GM21423 (cell line): ENCODE measurements around the gene SYPL1.
A peak's percentile ranks its signal among the peaks of the same experiment; 100 is the strongest.
"Not testable (repeated sequence)": the region's sequence is repeated elsewhere in the genome, so short reads cannot be mapped to it uniquely, and the experiment has no call there.

Experiments used
- ATAC-seq: cut with Tn5 transposase; IDR thresholded peaks from one replicate; pipeline ENCODE4 v1.9.1; 2021; ENCODE audit warnings: mild to moderate bottlenecking, moderate library complexity; ENCODE audit not compliant: unreplicated experiment

Gene SYPL1

DNA sequence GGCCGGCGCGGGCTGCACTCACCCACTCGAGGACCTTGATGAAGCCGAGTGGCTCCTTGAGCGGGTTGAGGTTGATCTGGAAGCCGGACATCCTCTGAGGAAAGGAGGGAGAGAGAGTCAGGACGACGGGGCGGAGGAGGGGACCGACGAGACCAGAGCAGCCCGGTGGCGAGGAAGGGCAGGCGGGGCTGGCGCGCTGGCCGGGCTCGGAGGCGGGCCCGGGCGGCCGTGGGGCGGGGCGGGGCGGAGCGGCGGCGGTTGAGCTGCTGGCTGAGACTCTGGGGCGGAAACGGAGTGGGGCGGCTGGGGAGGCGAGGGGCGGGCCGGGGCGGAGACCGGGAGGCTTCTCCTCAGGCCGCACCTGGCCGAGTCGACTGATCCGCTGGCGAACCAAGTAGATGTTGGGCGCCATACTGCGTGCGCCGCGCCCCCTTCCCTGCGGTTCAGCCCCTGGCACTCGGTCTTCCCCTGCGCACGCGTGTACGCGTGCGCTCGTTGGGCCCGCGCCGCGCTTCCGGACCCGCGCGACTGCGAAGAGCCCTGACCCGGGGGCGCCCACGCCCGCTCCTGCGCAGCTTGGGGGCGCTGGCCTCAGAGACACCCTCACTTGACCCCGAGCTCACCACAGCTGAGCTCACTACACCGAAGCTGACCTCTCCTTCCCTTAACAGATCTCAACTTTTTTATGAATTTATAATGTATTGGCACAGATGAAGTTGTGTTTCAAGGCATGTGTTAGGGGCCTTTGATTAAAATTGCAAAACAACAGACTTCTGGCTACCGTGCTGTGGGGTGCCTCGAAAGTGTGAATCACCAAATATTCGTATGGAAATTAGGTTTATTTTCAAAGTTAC lies at the start of gene SYPL1:
SYPL1 (minus strand) TSS at position 195 of the 854 bp plus-strand sequence; CDS start at position 91, 104 bp downstream.
- peak; percentile 77 for ATAC-seq

DNA sequence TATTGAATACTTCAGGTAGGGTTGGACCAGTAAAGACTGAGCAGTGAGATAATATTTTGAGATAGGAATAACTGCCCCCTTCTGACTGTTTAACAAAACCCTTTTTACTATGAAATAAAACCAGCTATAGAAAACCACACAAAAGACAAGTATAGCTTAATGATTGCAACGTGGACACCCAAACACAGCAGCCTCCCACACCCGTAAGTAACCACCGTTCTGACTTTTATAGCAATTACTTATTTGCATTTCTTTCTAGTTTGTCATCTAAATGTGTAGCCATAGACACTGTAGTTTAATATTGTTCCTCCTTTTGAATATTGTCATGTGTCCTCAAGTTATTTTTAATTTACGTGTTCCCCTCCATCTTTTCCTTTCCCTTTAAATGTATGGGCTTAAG lies 42.9 kb upstream of the SYPL1 start:
- ATAC-seq = no peak

DNA sequence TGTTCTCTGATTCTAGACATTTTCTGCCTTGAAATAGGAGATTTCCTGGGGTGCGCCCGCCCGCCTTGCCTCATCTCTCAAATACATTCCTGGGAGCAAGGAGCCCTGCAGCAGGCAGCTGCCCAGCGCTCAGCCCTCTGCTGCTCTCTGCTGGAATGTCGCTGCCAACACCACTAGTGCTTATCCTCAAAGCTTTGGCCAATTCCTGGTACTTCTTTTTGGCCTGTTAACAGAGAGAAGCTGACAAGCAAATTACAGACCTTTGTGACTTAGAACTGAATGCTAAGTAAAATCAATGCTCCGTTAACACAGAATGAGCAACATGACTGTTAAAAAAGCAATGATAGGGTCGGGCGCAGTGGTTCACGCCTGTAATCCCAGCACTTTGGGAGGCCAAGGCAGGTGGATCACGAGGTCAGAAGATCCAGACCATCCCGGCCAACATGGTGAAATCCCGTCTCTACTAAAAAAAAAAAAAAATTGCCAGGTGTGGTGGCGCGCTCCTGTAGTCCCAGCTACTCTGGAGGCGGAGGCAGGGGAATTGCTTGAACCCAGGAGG lies 41.9 kb upstream of the SYPL1 start:
- ATAC-seq = peak; percentile 81

DNA sequence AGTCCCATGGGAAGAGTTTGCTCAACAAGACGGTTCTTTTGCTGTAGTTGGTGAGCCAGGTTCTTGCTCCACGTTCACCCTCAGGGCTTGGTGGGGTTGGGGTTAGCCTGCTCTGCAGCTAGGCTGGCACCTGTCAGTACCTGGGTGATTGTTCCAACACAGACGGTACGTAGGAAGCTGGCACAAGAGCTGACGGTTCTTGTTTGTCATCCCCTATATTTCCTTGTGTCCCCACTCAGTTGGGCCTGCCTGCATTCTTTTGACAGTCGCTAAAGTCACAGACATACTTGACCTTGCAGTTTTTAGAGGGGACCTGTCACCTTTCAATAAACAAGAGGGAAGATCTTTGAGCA lies 40.2 kb upstream of the SYPL1 start:
- no peak for ATAC-seq

DNA sequence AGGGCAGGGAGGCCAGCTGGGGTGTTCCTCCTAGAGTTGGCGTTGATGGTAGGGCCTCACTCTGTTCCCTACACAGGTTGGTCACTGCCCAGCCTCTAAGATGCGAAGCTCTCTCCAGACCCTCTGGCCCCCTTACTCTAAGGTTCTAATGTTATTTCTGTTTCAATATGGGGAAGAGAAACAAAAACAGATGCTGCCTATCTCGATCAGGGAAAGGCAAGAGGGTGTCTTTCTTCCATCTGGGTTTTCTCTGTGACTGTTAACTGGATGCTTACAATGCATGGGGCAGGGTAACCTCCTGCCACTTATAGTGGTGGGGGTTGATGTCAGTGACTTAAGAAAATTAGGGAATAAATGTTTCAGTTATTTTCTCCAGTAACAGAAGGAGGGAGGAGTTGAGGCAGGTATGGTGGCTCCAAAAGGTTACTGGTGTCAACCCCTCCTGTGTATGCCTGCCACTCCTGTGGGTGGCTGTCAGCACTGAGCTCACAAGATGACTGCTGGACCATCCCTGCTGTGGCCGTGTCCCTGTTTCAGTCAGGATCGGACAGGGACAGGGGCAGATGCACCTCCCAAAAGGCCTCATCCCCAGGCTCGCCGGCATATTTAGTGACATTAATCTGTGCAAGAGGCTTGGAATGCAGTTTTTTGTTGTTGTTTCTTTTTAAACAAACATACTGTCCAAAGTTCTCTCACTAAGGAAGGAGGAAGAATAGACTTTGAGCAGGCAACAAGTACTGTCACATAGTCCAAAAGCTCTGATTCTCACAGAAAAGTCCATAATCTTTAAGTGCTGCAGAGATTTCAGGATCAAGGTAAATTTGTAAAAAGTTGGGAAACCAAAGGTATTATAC lies 39.6 kb upstream of the SYPL1 start:
- ATAC-seq = no peak

DNA sequence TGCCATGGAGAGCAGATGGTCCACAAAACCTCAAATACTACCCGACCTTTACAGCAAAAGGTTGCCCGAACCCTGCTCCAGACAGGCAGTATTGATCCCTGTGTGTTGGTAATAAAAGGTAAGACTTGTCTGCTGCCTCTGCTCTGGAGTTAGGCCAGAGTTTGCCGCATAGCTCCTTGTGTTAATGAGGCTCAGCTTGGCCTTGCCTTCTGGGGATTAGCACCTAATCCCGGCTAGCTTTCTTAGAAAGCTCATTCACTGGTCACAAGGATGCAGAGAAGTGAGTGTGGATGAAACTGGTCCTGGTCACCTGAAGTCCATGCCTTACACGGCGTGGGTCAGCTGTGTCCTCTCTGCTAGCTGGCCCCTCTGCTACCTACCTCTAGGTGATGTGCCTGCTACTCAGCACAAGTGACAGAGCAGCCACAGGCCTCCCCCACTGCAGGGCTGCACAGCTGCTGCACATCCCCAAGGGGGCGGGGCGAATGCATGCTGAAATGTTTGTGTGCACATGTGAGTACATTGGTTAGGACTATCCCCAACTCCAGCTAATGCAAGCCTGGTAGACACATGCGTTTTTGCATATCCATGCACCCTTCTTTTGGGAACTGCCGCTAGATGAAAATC lies 31.7 kb upstream of the SYPL1 start:
- no peak for ATAC-seq

DNA sequence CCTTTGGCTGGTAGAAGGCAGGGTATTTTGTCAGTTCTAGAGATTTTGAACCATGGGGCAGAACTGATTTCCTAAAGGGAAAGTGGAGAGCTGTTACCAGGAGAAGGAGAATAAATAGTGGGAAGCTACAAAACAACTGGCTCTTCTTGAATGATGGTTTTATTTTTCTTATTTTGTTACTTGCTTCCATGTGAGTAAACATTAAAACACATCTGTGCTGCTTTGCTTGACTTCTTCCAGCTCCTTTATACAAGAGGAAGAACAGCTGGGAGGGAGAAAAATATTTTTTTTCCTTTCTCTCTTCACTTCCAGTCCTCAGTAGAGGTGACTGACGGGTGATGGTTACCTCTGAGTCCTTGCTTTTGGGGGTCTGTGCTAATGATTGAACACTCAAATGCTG lies 30.0 kb upstream of the SYPL1 start:
- ATAC-seq = no peak

DNA sequence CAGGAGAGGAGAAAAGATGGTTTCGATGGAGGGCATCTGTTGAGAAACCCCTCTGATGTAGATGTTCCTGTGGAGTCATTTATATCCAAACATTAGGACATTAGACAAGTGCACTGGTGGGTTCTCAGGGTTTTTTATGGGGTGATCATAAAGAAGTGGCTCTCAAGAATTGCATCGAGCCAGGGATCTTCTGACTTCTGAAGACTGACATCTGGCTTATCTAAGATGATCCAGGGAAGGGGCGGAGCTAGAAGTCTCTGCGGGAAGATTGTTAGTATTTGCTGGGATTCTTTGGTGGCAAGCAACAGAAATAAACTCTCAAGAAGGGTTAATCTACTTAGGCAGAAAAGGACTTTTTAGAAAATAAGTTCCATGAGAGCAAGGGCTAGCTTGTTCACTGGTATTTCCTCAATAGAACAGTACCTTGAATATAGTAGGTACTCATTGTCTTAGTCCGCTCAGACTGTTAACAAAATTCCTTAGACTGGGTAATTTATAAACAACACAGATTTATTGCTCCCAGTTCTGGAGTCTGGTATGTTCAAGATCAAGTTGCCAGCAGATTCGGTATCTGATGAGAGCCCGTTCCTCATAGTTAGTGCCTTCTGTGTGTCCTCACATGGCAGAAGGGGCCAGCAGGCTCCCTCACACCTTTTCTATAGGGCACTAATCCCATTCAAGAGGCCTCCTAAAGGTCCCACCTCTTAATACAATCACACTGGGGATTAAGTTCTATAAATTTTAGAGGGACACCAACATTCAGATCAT lies 28.5 kb upstream of the SYPL1 start:
- no peak for ATAC-seq

DNA sequence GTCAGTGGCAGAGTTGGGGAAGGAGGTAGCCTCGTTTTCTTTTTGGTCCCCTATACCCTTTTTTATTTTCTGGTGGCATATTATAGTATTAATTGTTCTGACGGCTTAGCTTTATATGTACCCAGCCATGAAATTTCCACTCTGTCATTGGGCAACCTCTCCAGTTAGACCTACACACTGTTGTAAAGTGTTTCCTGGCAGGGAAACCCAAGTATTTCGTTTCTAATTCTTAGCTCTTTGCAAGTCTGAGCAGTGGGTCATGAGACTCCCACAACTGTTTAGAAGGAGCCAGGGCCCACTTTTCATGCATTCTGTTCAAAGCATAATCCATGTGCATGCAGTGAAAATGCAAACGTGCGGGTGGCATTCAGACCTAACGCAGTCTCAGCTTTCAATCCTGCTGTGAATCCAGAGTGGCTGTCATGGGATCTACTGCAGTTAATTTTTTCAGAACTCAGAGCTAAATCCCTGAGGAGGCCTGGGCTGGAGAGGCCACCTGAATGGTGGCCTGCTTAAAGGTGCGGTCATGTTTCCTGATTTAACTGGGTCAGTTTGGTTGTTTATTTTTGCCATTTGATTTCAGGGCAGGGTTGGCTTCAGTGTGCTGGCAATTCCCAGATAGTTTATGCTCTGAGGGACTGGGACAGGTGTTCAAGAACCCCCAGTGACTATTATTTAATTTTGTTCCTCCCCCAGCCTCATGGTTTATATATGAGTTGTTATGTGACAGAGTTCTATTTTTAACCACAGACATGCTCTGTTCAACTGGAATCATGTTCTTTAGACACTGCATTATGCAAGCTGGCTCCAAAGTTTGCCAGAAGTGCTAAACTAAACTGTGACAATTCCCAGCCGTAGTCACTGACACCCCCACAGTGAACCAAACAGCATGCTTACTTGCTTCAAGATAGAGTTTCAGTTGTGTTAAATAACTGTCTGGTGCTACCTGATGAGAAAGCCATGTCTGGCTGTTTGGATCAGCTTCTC lies 27.4 kb upstream of the SYPL1 start:
- no peak for ATAC-seq

DNA sequence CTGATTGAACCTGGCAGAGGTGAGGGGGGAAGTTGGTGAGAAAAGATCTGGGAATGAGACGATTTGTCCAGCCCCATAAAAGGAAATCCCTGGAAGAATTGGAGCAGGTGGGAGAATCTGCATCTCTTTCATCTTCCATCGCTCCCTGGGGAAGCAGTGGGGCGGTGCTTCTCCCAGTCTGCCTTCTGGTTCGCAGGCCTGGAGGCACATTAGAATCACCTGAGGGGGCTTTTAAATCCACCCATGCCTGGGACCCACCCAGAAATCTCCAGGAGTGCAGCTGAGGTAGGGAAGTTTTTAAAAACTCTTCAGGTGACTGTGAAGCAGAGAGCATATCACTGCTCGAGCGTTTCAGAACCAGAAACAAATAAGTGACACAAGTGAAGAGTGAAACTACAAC lies 26.7 kb upstream of the SYPL1 start:
- no peak for ATAC-seq

DNA sequence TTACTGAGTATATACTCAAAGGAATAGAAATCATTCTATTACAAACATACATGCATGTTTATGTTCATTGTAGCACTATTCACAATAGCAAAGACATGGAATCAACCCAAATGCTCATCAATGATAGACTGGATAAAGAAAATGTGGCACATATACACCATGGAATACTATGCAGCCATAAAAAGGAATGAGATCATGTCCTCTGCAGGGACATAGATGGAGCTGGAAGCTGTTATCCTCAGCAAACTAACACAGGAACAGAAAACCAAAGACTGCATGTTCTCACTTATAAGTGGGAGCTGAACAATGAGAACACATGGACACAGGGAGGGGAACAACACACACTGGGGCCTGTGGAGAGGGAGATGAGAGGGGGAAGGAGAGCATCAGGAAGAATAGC lies 26.1 kb upstream of the SYPL1 start:
- not testable (repeated sequence) for ATAC-seq

DNA sequence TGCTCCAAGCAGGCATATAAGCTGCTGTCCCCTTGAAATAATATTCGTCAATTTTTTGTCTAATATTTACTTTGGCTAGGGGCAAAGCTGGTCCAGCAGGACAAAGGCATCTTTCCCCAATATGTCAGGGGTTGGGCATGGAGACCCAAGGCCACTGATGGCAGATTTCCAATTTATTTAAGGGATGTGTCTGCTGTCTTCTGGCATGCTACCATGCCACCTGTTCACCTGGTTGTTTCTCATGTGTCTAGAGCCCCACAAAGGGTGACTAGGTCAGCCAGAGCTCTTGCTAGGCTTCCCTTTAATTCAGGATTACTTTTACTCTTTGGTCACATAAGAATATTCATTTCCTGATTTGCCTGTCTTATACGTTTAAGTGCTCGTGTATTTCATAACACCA lies 22.1 kb upstream of the SYPL1 start:
- no peak for ATAC-seq

DNA sequence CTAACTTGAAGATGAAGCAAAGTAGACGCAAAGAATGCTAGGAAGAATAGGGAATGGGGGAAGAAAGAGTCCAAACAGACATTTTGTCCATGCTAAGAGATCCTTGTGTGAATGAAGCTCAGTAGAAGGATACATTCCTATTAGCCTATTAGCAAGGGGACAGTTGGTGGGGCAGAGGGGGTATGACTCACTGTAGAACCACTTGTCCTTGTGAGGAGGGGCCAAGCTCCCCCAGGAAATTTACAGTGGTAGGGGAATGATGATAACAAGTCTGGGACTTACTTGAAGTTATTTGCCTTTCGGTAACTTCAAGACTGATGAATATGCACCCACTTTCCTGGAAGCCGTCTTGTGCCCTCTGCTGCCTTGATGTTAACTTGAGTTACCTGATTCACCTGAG lies 17.2 kb upstream of the SYPL1 start:
- no peak for ATAC-seq

DNA sequence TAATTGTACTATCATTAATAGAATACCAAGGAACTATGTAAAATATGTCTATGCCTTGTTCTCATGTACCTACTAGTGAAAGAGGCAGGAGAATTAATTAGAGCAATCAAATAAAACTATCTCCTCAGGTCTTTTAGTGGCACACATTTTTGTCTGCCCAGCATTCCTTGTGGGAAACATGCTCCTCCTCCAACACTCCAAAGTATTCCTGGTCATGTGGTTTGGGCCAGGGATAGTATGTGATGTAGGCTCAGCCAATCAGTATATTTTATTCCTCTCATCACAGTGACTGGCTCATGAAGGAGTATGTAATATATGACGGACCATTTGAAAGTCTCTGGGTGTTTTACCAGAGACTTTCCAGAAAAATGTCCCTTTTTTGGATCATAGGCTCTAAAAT lies 16.7 kb upstream of the SYPL1 start:
- ATAC-seq = no peak

DNA sequence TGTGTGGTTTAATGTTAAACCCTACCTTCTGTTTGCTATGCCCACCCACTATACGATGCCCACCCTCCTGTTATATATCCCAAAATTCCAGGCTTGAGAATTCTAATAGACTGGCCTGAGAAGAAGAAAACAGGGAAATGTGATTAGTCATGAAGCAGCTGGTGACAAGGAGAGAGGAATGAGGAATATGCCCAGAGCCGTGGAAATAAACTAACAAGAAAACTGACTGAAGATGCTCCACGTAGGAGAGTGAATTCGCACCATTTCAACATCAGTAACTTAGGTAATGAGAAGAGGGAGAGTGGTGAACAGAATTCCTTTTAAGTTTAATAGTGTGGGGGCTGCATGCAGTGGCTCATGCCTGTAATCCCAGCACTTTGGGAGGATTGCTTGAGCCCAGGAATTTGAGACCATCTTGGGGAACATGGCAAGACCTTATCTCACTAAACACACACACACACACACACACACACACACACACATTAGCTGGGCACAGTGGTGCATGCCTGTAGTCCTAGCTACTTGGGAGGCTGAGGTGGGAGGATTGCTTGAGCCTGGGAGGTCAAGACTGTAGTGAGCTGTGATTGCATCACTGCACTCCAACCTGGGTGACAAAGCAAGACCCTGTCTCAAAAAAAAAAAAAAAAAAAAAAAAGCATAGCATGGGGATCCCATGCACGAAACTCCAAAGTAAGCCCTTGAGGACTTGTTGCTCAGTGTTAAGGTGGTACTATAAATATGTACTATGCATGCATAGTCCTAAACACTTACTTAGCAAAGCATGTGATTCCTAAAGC lies 16.1 kb upstream of the SYPL1 start:
- no peak for ATAC-seq

DNA sequence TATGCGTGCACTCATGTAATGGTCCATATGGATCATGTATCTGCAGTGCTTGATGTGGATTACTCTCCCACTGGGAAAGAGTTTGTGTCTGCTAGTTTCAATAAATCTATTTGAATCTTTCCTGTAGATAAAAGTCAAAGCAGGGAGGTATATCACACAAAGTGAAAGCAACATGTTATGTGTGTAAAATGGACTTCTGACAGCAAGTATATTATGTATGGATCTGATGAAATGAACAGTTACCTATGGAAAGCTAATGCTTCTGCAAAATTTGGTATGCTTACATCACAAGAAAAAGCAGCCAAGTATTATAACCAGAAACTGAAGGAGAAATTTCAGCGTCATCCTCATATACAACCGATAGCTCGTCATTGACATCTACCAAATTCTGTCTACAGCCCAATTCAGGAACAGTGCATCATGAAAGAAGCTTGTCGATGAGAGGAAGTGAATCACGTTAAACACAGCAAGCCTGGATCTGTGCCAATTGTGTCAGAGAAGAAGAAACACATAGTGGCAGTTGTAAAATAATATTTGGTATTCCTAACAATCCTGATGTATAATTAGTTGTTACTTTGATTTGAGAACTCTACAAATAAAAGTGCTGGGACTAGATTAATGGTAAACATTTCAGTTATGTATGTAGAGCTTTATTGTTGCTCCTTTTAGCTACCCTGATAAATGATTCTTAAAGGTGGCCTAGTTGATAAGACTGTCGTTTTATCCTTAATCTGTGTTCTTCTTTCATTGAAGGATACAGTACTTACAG lies 14.2 kb upstream of the SYPL1 start:
- no peak for ATAC-seq

DNA sequence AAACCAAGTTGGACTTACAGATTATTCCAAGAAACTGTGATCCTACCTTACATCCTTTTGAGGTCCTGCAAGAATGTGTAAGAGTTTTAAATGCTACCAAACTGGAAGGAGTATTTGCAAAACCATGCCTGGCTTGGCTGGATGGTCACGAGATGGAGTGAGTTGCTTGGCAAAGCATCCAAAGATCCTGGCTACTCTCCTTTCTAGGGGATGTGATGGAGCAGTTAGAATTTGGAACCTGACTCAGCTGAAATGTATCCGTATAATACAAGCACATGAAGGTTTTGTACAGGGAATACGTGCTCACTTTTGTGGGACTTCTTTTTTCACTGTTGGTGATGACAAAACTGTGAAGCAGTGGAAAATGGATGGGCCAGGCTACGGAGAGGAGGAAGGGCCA lies 13.3 kb upstream of the SYPL1 start:
- no peak for ATAC-seq

DNA sequence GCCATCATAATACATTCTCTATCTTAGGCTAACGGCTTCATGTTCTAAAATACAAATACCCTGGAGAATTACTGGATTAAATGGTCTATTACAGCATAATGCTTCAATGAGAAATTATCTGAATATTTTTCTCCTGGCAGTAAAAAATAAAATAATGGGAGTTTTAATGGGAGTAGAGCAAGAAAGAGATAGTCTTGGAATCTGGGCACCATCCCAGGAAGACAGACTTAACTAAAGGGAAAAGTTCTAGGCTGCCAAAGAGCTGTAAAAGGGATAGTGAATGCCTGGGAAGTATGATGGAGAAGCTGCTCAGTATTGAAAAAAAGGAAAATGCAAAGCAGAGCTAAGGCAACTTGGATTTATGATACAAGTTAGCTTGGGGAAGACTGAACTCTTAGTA lies 12.1 kb upstream of the SYPL1 start:
- no peak for ATAC-seq
